ENCODE data around the gene CDKAL1. TPM values are rescaled to one million over a fixed set of nuclear protein-coding genes. Genes with fewer than 3 reads are reported as not detected.

Gene CDKAL1
- total and polyA plus RNA-seq, 10 of the 15 experiments (the other 5 are each of a cell fraction or from before 2014, with no cell fraction given) = 10.7 to 26.9 (median 17.3) TPM

GRCh38 chr6:20542927-20543602 lies 8.8 kb downstream of the CDKAL1 start (continued):
- TF ChIP-seq ZNF687 (IDR thresholded peaks at IDR 0.05) (peak; percentile 33; the same call in 1 of the 2 replicates), TCF3 (IDR thresholded peaks at IDR 0.05; ENCODE audit: borderline replicate concordance, insufficient read depth, low read depth, low read length) (no peak), JUNB (IDR thresholded peaks at IDR 0.05) (peak; percentile 78), RAD51 (IDR thresholded peaks at IDR 0.05) (peak; percentile 50; the same call in 1 of the 2 replicates), E2F8 (IDR thresholded peaks at IDR 0.05; ENCODE audit: low read depth, partially characterized antibody) (peak; percentile 56), SMARCA5 (IDR thresholded peaks at IDR 0.05) (no peak), BACH1 (IDR thresholded peaks at IDR 0.05; ENCODE audit: borderline replicate concordance) (no peak; the same call in 1 of the 2 replicates), ZNF207 (IDR thresholded peaks at IDR 0.05; ENCODE audit: borderline replicate concordance) (no peak), POU2F2 (IDR thresholded peaks at IDR 0.05; ENCODE audit: borderline replicate concordance, low read depth, low read length) (peak; percentile 70; the same call in 1 of the 3 replicates), RB1 (IDR thresholded peaks at IDR 0.05; ENCODE audit: borderline replicate concordance) (peak; percentile 42; the same call in 1 of the 2 replicates), NR2C2 (IDR thresholded peaks at IDR 0.05; ENCODE audit: borderline replicate concordance, control insufficient read depth, insufficient read length, low read depth) (no peak), HCFC1 (IDR thresholded peaks at IDR 0.05; ENCODE audit: low read length) (no peak), MTA2 (IDR thresholded peaks at IDR 0.05; ENCODE audit: low read depth) (peak; percentile 96), FOXK2 (IDR thresholded peaks at IDR 0.05) (0 out of 2 replicates have a peak, but pooled peaks have one; percentile 13), NR2C1 (IDR thresholded peaks at IDR 0.05) (no peak), EZH2 (IDR thresholded peaks at IDR 0.05; ENCODE audit: borderline replicate concordance, control insufficient read depth, low read depth, low read length) (no peak), RELA (IDR thresholded peaks at IDR 0.05; ENCODE audit: borderline replicate concordance, partially characterized antibody) (peak; percentile 31)
- TF ChIP-seq, protein P1, sequence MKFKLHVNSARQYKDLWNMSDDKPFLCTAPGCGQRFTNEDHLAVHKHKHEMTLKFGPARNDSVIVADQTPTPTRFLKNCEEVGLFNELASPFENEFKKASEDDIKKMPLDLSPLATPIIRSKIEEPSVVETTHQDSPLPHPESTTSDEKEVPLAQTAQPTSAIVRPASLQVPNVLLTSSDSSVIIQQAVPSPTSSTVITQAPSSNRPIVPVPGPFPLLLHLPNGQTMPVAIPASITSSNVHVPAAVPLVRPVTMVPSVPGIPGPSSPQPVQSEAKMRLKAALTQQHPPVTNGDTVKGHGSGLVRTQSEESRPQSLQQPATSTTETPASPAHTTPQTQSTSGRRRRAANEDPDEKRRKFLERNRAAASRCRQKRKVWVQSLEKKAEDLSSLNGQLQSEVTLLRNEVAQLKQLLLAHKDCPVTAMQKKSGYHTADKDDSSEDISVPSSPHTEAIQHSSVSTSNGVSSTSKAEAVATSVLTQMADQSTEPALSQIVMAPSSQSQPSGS (IDR thresholded peaks at IDR 0.05; ENCODE audit: low read length) = peak; percentile 89
